NCI-H446 (cell line): ENCODE data around the gene PDE4D.

ENCODE experiments used
- DNase-seq, 2 experiments: peaks; one replicate each; lab custom pipeline; 2025; lab: John Stamatoyannopoulos, UW

Gene PDE4D

DNA sequence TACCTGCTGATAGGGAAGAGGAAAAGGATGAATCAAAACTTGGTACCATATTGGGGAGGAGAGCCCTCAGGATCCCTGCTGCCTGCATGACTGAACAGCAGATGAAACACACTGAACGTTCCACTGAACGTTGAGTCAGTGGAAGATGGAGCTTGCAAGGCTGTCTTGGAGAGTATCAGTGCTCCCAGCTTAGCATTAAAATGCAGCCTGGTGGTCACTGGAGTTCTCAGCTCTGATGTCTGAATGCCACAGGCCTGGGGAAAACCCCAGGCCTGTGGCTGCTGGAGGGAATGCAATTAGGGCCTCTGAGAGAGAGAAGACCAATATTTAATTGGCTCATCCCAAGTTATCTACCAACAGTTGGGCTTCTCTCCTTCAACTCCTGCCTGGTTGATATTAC, 54.5 kb downstream of the PDE4D start:
- DNase-seq: peak in 1 of 2 experiments; percentile 28

DNA sequence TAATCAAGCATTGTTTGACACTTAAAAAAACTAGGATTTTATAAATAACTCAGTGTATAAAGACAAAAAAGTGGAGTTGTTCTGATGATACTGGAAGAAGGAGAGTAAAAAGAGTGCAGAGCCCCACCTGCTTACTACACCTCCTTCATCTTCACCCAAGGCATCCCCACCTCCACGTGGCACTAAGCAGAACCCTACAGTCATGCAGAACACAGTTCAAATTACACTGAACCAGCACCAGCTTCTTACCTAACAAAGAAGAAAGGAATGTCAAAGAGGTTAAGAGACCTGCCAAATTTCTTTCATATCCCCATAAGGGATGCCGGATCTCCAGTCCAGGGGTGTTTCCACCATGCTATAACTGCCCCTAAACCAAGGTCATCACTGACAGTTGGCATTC, 55.5 kb downstream of the PDE4D start:
- no peak for DNase-seq

DNA sequence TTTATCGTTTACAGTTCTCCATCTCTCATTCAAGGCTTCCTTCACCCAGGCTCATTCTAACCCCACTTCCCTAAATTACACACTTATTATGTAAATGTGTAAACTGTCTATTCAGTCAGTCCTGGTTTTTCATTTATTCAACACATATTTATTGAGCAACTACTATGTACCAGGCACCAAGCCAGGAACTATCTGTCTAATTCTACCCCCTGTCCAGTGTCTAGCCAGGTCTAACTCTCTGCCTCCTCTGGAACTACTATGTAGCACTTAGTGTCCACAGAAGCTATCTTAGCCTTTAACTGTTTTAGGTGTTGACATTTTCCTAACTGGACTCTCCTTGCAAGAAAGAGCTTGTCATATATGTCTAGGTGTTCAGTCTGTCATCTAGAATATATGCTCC, 56.5 kb downstream of the PDE4D start:
- no peak for DNase-seq

DNA sequence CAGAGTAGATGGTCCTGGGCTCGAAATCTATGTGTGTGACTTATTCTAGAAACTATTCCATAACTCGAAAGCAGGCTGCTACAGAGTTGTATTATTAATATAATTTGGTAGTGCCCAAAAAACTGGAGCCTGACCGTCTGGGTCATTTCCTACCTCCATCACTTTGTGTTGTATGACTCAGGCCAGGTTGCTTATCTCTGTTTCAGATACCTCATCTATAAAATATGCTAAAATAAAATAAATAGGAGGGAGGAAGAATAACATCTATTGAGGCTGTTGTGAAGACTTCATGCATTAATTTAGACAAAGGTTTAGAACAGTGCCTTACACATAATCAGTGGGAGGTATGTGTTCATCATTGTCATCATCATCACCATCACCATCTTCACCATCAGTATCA, 57.7 kb downstream of the PDE4D start:
- DNase-seq: no peak

DNA sequence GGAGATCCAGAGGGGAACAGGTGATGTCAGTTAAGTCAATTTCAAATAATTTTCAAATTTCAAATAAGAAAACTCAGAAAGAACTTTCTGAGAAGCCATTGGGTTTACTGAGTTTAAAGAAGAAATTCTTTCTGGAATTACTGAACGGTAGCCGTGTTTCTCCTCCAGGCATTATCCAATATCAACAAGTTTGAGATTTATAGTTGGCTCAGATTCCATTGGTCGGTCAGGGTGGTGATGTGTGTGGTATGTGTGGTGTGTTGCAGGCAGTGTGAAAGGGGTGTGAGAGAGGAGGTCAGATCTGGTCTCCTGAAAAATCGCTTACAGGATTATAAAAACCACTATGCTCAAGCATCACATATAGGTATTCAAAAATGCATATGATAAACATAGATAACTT, 60.1 kb downstream of the PDE4D start:
- no peak for DNase-seq

DNA sequence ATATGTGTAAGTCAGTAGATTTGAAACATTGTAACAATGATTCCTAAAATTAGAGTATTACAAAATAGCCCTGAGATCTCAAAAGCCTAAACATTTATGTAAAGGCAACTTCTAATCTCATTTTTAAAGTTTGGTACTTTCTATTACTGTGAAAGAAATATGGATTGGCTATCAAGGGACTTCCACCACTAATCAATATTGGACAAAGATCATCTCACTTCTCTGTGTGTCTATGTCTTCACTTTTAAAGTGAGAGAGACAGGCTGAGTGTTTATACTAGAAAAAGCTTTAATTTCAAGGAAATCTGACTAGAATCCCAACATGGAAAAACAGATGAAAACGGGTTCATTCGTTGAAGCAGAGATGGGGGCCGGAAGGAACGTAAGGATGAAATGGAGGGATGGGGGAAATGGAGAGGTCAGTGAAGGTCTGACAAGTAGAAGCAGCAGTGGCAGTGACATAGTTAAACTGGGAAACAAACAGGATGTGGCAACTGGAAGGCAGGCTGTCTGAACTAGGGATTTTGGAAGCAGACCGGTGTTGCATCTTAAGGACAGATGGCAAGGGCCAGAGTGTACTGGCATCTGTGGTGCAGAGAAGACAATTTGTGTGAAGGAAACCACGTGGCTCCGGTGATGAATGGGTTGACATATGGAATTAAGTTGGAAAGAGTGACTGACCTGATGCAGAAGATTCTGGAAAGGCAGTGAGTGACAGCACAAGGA, 60.8 kb downstream of the PDE4D start:
- peak; percentile 74 to 90 for DNase-seq

DNA sequence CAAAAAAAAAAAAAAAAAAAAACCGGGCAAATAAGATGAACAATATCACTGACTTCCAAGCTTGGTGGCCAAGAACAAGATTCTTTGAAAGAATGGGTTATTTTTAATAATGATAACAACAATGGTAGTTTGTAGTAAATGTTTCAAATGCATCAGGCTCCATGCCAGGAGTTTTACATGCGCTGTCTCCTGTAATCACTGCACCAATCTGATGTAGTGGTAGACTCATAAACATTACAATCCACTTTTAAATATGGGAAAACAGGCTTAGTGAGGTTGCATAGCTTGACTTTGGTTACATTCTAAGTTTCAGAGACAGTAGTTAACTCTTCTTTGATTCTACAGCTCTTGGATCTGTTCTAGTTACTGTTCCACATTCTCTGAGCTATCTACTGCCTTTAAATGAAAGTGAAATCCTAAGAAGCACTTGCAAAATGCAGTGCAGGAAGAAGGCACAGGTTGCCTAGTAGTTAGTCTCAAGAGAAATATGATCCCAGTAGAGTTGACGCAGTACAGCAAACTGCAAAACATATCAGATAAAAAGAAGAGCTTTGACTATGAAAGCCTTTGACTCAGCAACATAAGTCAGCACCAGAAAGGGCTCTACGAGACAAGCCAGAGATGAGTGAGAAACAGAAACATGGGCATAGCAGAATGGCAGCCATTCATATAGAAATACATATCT, 62.1 kb downstream of the PDE4D start:
- DNase-seq: no peak

DNA sequence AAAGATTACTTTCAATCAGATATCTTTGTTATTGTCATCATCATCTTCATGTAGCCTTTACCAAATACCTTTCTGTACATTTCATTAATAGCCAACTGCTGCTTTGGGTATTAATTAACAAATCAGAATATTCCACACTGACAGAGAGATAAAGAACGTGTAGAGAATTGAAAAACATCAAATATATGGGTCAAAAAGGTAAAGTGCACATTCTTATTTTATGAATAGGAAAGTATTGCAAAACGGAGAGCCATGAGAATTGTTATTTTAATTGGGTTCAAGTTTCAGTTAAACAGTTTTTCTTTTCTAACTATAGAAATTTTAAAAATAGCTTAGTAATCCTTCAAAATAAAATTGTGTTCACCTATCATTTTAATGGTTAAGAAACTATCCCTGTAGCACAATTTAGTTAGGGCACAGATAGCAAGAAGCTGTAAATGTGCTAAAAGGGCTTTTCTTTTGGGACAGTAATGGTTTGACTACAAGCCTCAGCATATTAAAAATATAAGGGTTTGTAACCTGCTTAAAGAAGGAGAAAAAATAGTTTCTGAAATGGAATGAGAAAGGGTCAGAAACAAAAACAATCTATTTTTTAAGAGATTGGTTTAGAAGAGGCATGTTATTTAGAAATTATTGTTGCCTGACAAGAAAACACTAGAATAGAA, 62.9 kb downstream of the PDE4D start:
- no peak for DNase-seq

DNA sequence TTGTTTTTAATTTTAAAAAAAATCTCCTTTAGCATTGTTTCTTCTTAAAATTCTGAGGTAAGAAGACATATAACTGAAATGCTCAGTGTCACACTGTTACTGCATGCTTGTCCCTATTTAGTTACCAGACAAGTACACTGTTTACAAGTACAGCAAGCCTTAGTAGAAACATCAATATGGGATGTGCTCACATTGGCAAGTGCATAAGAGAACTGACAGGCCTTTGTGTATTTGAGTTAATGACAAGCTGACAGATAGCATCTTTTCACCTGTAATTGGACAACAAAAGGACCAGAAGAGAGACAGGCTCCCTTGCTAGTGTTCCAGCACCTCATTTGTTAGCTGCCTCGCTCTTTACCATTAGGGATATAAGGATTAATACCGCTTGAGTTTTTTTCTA, 63.6 kb downstream of the PDE4D start:
- DNase-seq: no peak

DNA sequence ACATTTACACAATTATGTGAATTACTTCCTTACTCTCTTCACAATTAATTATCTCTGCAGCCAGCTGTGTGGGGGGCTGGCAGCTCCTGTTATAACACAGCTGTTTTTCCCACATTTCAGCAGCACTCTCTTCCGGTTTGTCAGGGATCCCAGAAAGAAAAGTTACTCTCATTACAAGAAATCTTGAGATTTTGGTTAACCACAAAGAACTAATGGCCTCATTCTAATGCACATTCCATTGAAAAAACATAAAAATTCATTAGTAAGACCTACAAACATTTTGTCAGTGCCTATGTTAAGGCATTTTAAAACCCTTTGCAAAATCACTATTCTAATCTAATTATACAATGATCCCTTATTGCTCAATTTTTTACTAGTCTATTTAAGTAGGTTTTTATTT, 64.1 kb downstream of the PDE4D start:
- no peak for DNase-seq

DNA sequence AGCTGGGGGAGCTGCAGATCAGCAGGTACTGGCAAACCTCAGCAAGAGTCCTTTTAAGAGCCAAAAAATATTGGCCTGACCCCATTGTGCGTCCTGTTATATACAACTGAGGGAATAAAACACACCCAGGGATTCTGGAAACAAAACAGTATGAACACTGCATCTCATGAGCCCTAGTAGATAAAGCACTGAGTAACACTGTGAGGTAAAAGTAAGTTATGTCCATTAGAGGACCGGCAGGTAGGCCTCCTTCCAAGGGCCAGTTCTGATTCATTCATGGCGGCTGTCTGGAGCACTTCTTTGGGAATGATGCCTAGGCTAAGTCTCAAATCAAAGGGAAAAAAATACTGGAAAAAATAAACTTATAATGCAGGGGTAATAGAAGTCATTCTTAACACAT, 64.9 kb downstream of the PDE4D start:
- peak in 1 of 2 experiments; percentile 24 for DNase-seq

DNA sequence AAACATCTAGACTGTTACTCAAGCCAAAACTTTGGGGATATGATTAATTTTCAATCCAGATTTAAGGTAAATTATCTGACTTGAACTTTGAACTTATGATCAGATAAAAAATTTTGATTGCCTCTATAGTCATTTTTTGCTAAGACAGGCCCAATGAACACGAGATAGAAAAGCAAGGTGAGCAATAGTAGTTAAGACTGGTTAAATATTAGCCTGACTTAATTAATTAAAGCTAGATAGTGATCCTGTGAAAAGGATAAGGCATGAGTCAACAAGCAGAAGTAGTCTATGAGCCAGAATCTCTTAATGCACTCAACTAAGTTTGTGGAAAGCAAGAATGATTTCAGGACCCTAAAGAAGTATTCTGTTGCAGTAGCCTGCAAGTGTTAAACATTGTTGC, 66.5 kb downstream of the PDE4D start:
- no peak for DNase-seq

DNA sequence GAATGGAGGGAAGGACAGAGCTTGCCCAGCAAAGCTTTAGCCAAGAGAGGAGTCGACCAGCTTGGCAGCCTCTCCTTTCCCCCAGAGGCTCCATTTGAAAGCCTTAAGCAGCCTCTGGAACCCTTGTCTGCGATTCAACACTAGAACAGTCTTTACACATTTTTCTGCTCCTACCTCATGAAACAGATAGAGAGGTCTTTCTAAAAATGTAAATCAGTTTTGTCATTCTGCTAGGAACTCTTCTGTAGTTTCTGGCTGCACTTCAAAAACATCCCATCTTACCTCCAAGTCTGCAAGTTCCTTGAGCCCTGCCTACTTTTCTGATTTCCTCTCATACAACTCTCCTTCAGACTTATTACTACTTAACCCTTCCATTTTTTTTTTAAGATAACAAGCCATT, 70.1 kb downstream of the PDE4D start:
- DNase-seq: peak in 1 of 2 experiments; percentile 54

DNA sequence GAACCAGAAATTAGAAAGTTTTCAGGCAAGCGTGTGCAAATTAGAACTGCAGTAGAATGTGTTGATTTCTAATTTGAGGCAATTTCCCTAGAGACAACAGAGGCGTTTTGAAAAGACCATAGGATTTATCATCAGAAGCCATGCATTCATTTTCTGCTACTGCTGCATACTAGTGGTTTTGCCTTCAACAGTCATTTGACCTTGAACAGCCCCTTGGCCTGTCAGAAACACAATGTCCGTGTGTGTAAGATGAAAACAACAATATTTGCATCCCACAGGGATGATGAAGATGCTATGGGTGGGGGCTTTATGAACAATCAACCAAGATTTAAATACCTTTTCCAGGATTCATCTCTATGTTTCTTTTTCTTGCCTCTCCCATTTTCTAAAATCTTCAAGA, 73.7 kb downstream of the PDE4D start:
- DNase-seq: no peak

DNA sequence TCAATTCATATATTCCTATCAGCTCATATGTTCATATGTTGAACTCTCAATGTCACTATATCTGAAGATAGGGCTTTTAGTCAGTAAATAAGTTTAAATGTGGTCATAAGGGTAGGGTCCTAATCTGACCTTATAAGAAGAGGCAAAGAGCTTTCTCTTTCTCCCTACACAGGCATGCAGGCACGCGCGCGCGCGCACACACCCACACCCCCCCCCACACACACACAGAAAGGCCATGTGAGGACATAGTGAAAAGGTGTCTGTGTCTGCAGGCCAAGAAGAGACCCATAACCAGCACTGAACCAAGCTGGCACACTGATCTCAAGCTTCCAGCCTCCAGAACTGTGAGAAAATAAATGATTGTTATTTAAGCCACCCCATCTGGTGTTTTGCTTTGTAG, 76.0 kb downstream of the PDE4D start:
- peak; percentile 36 to 75 for DNase-seq

DNA sequence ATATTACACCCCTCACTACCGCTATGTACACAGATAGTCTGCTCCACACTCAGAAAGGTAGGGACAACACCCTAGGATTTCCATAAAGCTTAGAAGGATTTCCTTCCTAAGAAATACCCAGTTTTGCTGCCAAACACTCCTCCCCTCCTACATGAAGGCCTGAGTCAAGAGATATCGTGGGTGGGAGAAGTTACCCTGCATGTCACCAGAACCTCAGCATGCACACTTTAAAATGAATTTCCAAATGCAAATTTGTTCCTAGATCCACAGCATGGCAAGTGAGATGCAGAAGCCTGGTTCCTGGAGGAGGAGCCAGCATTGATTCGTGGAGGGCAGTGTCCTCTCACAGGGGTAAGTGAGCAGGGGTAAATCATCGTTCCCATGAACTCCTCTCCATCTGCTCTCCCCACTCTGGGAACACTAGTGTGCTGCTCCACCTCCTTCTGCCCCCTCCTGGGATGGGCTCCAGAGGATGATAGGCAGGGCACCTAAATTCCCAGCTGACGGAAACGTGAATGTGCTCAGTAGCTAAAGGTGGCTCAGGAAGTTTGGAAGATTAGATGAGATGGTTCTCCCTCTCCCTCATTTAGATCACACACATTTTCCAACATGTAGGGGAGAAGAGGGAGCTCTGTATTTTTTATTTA, 76.7 kb downstream of the PDE4D start:
- peak in 1 of 2 experiments; percentile 60 for DNase-seq

DNA sequence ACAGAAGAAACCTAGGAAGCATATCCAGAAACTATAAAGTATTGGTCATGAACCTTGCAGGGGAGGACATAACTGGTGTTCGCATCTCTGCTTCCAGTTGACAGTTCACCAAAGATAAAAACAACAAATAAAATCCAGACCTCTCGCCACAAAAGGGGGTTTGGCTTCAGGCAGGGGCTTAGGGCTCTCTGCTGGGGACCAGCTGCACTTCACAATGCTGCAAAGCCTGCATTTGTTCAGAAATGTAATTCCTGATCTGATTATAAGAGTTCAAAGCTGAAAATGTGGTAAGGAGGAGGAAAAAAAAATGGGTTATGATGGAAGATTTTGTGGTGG, 79.0 kb downstream of the PDE4D start:
- no peak for DNase-seq

DNA sequence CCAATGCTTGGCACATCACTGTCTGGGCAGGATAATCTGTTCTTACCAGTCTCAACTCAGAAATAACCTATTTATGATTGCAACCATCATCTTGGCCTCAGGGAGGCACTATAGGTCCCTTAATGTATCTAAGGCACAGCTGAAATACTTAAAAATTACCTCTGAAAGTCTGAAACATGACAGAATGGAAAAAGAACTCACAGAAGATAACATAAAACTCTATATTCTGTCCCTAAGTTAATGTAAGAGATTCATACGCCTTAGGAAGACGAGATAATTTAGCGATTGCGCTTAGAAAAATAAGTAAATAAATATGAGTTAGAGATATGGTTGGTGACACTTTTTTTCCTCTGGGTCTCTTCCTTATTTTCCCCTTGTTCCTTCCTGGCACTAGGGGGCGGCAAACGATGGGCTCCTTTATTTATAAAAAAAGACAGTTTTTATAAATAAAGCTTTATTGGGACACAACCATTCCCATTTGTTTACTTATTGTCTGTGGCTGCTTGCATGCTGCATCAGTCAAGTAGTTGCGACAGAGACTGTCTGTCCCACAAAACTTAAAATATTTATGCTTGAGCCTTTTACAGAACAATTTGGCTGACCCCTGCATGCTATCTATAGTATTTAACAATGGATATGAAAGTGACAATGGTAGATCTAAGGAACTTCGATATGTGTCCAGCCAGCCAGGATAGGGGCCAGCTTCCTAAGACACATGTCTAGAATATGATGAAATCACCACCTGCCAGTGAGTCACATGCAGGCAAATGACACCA, 79.6 kb downstream of the PDE4D start:
- DNase-seq: peak; percentile 81 to 89

DNA sequence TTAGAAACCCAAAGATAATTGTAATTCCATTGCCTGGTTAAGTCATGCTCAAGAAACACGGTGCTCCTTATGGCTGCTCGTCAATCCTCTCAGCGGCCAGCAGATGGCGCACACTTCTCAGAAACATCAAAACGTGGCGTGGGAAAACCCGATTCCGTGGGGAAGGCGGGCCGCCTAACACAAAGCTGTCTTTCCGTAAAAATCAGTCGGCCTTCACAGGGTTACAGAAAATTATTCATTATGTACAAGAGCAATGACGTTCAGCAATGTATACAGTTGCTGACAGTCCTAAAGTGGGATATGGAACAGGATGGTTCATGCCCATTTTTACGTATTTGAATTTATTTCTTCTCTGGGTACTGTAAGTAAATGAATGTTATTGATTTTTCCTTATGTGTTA, 83.5 kb downstream of the PDE4D start:
- DNase-seq: peak; percentile 67 to 92

DNA sequence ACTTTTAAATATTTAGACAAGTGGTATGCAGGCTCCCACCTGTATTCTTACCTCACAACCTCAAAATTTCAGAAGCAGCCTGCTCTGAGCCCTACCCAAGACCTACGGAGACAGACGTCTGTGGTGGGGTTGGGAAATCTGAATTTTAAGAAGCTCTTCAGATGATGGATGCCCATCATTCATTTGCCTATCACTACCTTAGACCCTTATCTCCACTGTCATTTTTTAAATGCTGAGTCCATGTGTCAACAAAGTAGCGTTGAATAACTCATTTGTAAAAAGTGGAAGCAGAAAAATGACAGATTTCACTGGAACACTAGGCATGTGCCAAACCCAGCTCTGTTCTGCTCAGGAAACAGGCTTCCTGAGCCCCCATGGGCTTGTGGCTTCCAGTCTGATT, 85.7 kb downstream of the PDE4D start:
- DNase-seq: no peak

DNA sequence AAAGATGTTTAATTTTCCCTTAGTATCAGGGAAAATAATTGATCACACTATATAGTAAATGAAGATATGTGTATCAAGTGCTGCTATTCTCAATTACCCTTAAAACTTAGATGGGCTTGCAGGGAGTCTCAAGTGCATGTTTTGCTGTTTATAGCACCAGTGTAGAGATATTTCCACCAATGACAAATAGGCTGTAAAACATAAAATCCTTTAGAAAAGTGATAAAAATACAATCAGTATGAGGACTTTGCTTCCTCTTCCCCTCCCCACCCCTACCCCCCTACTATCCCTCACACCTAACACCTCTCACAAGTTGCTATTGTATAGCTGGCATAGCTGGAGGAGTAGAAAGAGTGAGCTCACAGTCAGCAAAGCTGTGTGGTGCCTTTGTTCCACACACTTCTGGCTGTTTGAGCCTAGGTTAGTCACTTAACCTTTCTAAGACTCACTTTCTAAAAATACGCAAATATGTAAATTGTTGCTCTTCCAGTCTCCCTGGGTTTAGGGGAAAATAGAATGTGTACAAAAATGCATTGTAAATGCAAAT, 93.1 kb downstream of the PDE4D start:
- peak in 1 of 2 experiments; percentile 13 for DNase-seq
